AG04450 (cell line): ENCODE results near the gene MED4. TPM values are rescaled to one million over a fixed set of nuclear protein-coding genes. Genes with fewer than 3 reads are reported as not detected.

Source experiments
- CTCF ChIA-PET: fragments of 300-600, 350-600 bp; formaldehyde crosslinking; extraction: SDS; loops from one replicate; lab custom pipeline; 2022; ENCODE audit warnings: antibody characterized with exemption, inconsistent platforms; lab: Charles Lee
- POLR2A ChIA-PET: fragments of 350-600 bp; formaldehyde crosslinking; extraction: SDS; loops from one replicate; lab custom pipeline; 2021; ENCODE audit warnings: antibody characterized with exemption, inconsistent platforms; lab: Yijun Ruan, JAX
- DNase-seq: peaks from one replicate; pipeline ENCODE4 v3.0.0-alpha.2; 2011; ENCODE audit warnings: low read depth, low spot score
- H3K27ac ChIP-seq: one replicate; pipeline ENCODE4 v1.5.1; 2012; ENCODE audit warnings: low read depth, low read length, control low read depth
- H3K27me3 ChIP-seq: one replicate; pipeline ENCODE4 v1.6.0; 2012; ENCODE audit warnings: low read length; ENCODE audit not compliant: control insufficient read depth, insufficient read depth
- H3K4me3 ChIP-seq: 2 replicates; pipeline ENCODE4 v1.5.1; 2011; ENCODE audit warnings: mild to moderate bottlenecking, low read depth, low read length, control low read depth
- H3K9me3 ChIP-seq: 2 replicates; pipeline ENCODE4 v1.5.1; 2012; ENCODE audit warnings: low read length; ENCODE audit not compliant: control insufficient read depth, insufficient read depth
- polyA plus RNA-seq: library from polyadenylated mRNA; depleted of rRNA; stranded (reverse); fragments of >200 nt; gene quantifications from 2 replicates; pipeline ENCODE4 v1.2.3, GENCODE V29; 2011
- TF ChIP-seq, protein P1 (sequence below): IDR thresholded peaks from 2 replicates; pipeline ENCODE4 v1.5.1; 2011; ENCODE audit warnings: low read depth, low read length, control low read depth, inconsistent platforms

Gene MED4
- polyA plus RNA-seq, 1 experiment, result 54.1 TPM

DNA sequence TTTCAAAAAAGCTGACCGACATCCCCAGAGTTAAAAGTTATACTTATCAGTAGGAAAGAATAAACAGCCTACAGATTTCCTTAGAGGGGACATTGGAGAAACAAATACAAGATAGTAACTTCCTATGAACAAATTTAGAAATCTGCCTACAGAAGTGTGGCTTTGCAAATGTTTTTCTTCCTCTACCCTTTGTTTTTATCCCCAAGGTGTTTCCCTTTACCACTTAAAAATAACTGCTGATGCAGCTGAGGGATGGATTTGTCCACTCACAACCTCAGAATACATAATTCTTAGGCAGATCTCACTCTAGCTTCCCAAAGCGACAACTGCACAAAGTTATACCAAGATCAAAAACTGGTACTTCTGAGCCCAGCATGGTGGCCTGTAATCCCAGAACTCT lies 20.9 kb downstream of the MED4 start:
- CTCF ChIA-PET, result interaction anchor here (0.6 kb wide), 1 partner anchor 1265 kb away, joined by 3 read pairs; no protein-coding TSS in a partner anchor
- POLR2A ChIA-PET, result no interaction called here
- TF ChIP-seq, protein P1, sequence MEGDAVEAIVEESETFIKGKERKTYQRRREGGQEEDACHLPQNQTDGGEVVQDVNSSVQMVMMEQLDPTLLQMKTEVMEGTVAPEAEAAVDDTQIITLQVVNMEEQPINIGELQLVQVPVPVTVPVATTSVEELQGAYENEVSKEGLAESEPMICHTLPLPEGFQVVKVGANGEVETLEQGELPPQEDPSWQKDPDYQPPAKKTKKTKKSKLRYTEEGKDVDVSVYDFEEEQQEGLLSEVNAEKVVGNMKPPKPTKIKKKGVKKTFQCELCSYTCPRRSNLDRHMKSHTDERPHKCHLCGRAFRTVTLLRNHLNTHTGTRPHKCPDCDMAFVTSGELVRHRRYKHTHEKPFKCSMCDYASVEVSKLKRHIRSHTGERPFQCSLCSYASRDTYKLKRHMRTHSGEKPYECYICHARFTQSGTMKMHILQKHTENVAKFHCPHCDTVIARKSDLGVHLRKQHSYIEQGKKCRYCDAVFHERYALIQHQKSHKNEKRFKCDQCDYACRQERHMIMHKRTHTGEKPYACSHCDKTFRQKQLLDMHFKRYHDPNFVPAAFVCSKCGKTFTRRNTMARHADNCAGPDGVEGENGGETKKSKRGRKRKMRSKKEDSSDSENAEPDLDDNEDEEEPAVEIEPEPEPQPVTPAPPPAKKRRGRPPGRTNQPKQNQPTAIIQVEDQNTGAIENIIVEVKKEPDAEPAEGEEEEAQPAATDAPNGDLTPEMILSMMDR, result no peak
- no peak overlapping the region for H3K4me3 ChIP-seq
- no peak for DNase-seq
- no peaks in the 10 kb centered on the region for H3K27me3 ChIP-seq
- H3K9me3 ChIP-seq, result peaks cover 28% of the 10 kb centered on the region
- no peak overlapping the region for H3K27ac ChIP-seq

DNA sequence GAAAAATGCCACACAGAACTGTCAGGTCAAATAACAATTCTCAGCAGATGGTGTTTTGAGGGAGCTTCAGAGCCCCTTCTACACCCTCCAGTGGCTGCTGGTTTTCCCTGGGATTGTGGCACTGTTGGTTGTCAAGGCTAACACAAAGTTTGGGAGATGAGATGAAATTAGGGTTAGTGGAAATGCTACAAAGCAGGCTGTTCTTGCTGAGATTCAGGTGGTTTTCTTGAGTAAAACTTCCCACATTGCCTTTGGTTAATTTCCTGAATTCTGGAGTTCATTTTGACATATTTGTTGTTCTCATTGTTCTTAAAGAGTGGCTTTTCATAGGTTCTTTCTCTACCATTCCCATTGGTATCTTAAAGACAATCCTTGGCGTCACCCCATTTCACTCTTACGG lies 22.1 kb downstream of the MED4 start:
- Histone ChIP-seq H3K9me3 (peaks cover 30% of the 10 kb centered on the region), H3K27ac (no peak overlapping the region), H3K27me3 (no peaks in the 10 kb centered on the region), H3K4me3 (no peak overlapping the region)
- no peak for DNase-seq
- ChIA-PET POLR2A (no interaction called here), CTCF (no interaction called here)
- TF ChIP-seq, protein P1, result no peak

DNA sequence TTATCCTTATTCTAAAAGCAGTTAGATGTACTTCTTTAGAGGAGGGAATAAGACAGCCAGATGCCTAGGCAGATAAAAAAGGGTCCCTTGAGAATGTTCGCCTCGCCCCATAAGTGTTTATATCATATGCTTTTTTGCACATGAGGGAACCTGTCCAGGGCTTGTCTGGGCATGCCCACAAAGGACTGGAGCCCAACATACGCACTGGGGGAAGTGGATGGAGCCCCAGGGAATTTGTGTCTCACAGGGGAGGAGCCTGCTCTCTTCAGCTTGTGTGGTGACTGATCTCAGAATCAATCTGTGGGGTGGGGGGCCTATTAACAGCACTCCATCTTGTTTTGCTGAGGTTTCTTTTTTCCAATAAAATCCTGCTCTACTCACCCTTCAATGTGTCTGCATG lies 22.6 kb downstream of the MED4 start:
- no peak overlapping the region for H3K27ac ChIP-seq
- DNase-seq, result no peak
- CTCF ChIA-PET, result interaction anchor here (0.6 kb wide), 1 partner anchor 678 kb away, joined by 3 read pairs; no protein-coding TSS in a partner anchor
- POLR2A ChIA-PET, result no interaction called here
- TF ChIP-seq, protein P1, result no peak
- no peaks in the 10 kb centered on the region for H3K27me3 ChIP-seq
- no peak overlapping the region for H3K4me3 ChIP-seq
- H3K9me3 ChIP-seq, result peaks cover 32% of the 10 kb centered on the region

DNA sequence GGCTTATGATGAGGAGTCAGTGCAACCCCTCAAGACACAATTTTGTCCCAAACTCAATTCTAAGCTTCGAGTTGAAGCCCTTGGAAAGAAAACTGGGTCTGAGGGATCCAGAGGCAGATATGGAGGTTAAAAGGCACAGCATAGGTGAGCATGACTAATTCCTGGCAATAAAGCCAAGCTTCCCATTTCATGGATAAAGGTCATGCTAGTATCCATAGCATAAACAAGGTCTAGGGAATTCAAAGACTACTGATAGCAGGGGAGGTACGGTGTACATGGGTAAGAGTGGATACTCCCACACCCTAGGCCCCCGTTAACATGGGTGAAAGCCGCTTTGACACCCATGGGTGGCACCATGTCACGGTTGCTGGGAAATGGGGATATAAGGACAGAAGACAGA lies 24.0 kb downstream of the MED4 start:
- Histone ChIP-seq H3K9me3 (peaks cover 40% of the 10 kb centered on the region), H3K27ac (no peak overlapping the region), H3K4me3 (no peak overlapping the region), H3K27me3 (no peaks in the 10 kb centered on the region)
- ChIA-PET CTCF (interaction anchor here (1.9 kb wide), 1 partner anchor 24 kb away, joined by 7 read pairs; the partner anchor contains the start of gene MED4), POLR2A (no interaction called here)
- DNase-seq, result no peak
- TF ChIP-seq, protein P1, result no peak

DNA sequence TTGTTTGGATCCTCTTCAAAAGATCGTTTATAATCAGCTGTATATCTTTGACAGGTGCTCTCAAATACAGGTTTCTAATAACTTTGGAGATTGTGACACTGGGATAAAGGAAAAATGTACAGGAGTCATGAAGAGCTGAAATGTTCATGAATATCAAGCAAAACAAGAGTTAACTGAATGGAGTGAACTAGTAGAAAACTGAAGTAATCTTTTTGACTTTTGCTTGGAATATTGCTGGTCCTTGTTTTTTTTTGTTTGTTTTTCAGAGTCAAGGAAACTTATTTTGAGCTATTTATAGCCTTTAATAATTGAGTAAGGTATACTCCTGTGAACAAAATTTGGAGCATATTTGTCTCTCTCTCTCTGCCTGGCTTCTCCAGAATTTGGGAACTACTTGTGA lies 25.3 kb downstream of the MED4 start:
- Histone ChIP-seq H3K9me3 (peaks cover 40% of the 10 kb centered on the region), H3K27me3 (no peaks in the 10 kb centered on the region), H3K27ac (no peak overlapping the region), H3K4me3 (no peak overlapping the region)
- ChIA-PET POLR2A (no interaction called here), CTCF (interaction anchor here (1.9 kb wide), 1 partner anchor 25 kb away, joined by 7 read pairs; the partner anchor contains the start of gene MED4)
- TF ChIP-seq, protein P1, result no peak
- no peak for DNase-seq
